ENCODE data around the gene STH.

The STH gene

GRCh38 chr17:45960311-45960710 lies 38.7 kb upstream of the STH start:
- Histone ChIP-seq H2AFZ (ENCODE audit: low read depth, low read length, severe bottlenecking) (no peak overlapping the region), H3K36me3 (ENCODE audit: low read length) (no peaks in the 10 kb centered on the region), H3K9me2 (replicated peaks; ENCODE audit: insufficient read depth, low read length) (no peaks in the 10 kb centered on the region), H3K27ac (ENCODE audit: low read depth, low read length) (no peak overlapping the region), H3F3A (ENCODE audit: insufficient read depth) (no peaks in the 10 kb centered on the region), H3K9ac (ENCODE audit: low read length) (no peak overlapping the region), H3K9me3 (ENCODE audit: insufficient read depth, low read length) (no peaks in the 10 kb centered on the region), H3K79me2 (ENCODE audit: insufficient read depth, low read length) (no peaks in the 10 kb centered on the region), H3K4me2 (ENCODE audit: low read depth, low read length, poor library complexity, severe bottlenecking) (no peak overlapping the region), H4K20me1 (ENCODE audit: low read depth, low read length) (no peaks in the 10 kb centered on the region), H3K4me3 (ENCODE audit: insufficient read depth, low read length, poor library complexity, severe bottlenecking) (no peak overlapping the region), H3K27me3 (ENCODE audit: low read length) (no peaks in the 10 kb centered on the region)
- no peak for TF ChIP-seq CTCF (IDR thresholded peaks at IDR 0.05; ENCODE audit: insufficient read depth, low read length, poor library complexity, severe bottlenecking)

GRCh38 chr17:45961206-45961605 lies 37.8 kb upstream of the STH start:
- Histone ChIP-seq H3K9me2 (replicated peaks; ENCODE audit: insufficient read depth, low read length) (no peaks in the 10 kb centered on the region), H3K9me3 (ENCODE audit: insufficient read depth, low read length) (no peaks in the 10 kb centered on the region), H3K36me3 (ENCODE audit: low read length) (no peaks in the 10 kb centered on the region), H3F3A (ENCODE audit: insufficient read depth) (no peaks in the 10 kb centered on the region), H3K79me2 (ENCODE audit: insufficient read depth, low read length) (no peaks in the 10 kb centered on the region), H3K9ac (ENCODE audit: low read length) (no peak overlapping the region), H4K20me1 (ENCODE audit: low read depth, low read length) (no peaks in the 10 kb centered on the region), H3K27me3 (ENCODE audit: low read length) (no peaks in the 10 kb centered on the region), H3K4me2 (ENCODE audit: low read depth, low read length, poor library complexity, severe bottlenecking) (no peak overlapping the region), H3K4me3 (ENCODE audit: insufficient read depth, low read length, poor library complexity, severe bottlenecking) (no peak overlapping the region), H3K27ac (ENCODE audit: low read depth, low read length) (no peak overlapping the region), H2AFZ (ENCODE audit: low read depth, low read length, severe bottlenecking) (no peak overlapping the region)
- no peak for TF ChIP-seq EZH2phosphoT487 (conservative IDR thresholded peaks at IDR 0.05; ENCODE audit: low read length)

GRCh38 chr17:45962221-45962972 lies 36.7 kb upstream of the STH start:
- no peak overlapping the region for H2AFZ ChIP-seq (ENCODE audit: low read depth, low read length, severe bottlenecking)
- no peak overlapping the region for H3K4me3 ChIP-seq (ENCODE audit: insufficient read depth, low read length, poor library complexity, severe bottlenecking)
- no peaks in the 10 kb centered on the region for H3K9me2 ChIP-seq (replicated peaks; ENCODE audit: insufficient read depth, low read length)
- no peak overlapping the region for H3K9ac ChIP-seq (ENCODE audit: low read length)
- H3F3A ChIP-seq (ENCODE audit: insufficient read depth): no peaks in the 10 kb centered on the region
- H3K79me2 ChIP-seq (ENCODE audit: insufficient read depth, low read length): no peaks in the 10 kb centered on the region
- no peaks in the 10 kb centered on the region for H3K27me3 ChIP-seq (ENCODE audit: low read length)
- TF ChIP-seq EZH2phosphoT487 (conservative IDR thresholded peaks at IDR 0.05; ENCODE audit: low read length) (no peak), CTCF (IDR thresholded peaks at IDR 0.05; ENCODE audit: insufficient read depth, low read length, poor library complexity, severe bottlenecking) (no peak)
- H3K36me3 ChIP-seq (ENCODE audit: low read length): no peaks in the 10 kb centered on the region
- no peak overlapping the region for H3K4me2 ChIP-seq (ENCODE audit: low read depth, low read length, poor library complexity, severe bottlenecking)
- H3K9me3 ChIP-seq (ENCODE audit: insufficient read depth, low read length): no peaks in the 10 kb centered on the region
- no peaks in the 10 kb centered on the region for H4K20me1 ChIP-seq (ENCODE audit: low read depth, low read length)
- no peak overlapping the region for H3K27ac ChIP-seq (ENCODE audit: low read depth, low read length)

GRCh38 chr17:45963283-45963682 lies 35.8 kb upstream of the STH start:
- Histone ChIP-seq H3K9me3 (ENCODE audit: insufficient read depth, low read length) (no peaks in the 10 kb centered on the region), H3K4me3 (ENCODE audit: insufficient read depth, low read length, poor library complexity, severe bottlenecking) (no peak overlapping the region), H3K27ac (ENCODE audit: low read depth, low read length) (no peak overlapping the region), H3K9ac (ENCODE audit: low read length) (no peak overlapping the region), H3K27me3 (ENCODE audit: low read length) (no peaks in the 10 kb centered on the region), H3F3A (ENCODE audit: insufficient read depth) (no peaks in the 10 kb centered on the region), H3K36me3 (ENCODE audit: low read length) (no peaks in the 10 kb centered on the region), H3K79me2 (ENCODE audit: insufficient read depth, low read length) (no peaks in the 10 kb centered on the region), H4K20me1 (ENCODE audit: low read depth, low read length) (no peaks in the 10 kb centered on the region), H3K4me2 (ENCODE audit: low read depth, low read length, poor library complexity, severe bottlenecking) (no peak overlapping the region), H2AFZ (ENCODE audit: low read depth, low read length, severe bottlenecking) (no peak overlapping the region), H3K9me2 (replicated peaks; ENCODE audit: insufficient read depth, low read length) (no peaks in the 10 kb centered on the region)
- no peak for TF ChIP-seq EZH2phosphoT487 (conservative IDR thresholded peaks at IDR 0.05; ENCODE audit: low read length)
- TF ChIP-seq CTCF (IDR thresholded peaks at IDR 0.05; ENCODE audit: insufficient read depth, low read length, poor library complexity, severe bottlenecking): no peak

Measured in SU-DHL-6 (cell line).